Liver (tissue), 9 donors: ENCODE measurements around the gene RNASEH2C. TPM values are rescaled to one million over a fixed set of nuclear protein-coding genes. Genes with fewer than 3 reads are reported as not detected.

Source experiments
- DNase-seq: peaks from one replicate; pipeline ENCODE4 v3.0.0-alpha.2; 2017; ENCODE audit warnings: low spot score
- H3K27ac ChIP-seq, 2 donors: one replicate each; pipeline ENCODE4 v1.7.0; 2013; ENCODE audit warnings: inconsistent platforms in 2 of 2, low read length in 2 of 2, control low read depth in 1 of 2, low read depth in 1 of 2, mild to moderate bottlenecking in 1 of 2
- H3K27me3 ChIP-seq, 4 donors: one replicate each; pipeline versions ENCODE4 v1.6.1 to v1.7.0; 2013; ENCODE audit warnings: low read length in 3 of 4, inconsistent platforms in 1 of 4, mild to moderate bottlenecking in 1 of 4, moderate library complexity in 1 of 4; ENCODE audit not compliant: control insufficient read depth in 4 of 4, insufficient read depth in 4 of 4
- H3K36me3 ChIP-seq, 4 donors: one replicate each; pipeline versions ENCODE4 v1.6.1 to v1.7.0; 2013; ENCODE audit warnings: low read length in 3 of 4, mild to moderate bottlenecking in 3 of 4, low read depth in 1 of 4, moderate library complexity in 1 of 4; ENCODE audit not compliant: control insufficient read depth in 4 of 4, insufficient read depth in 3 of 4
- H3K4me1 ChIP-seq, 4 donors: one replicate each; pipeline versions ENCODE4 v1.6.1 to v1.7.0; 2013; ENCODE audit warnings: low read length in 3 of 4, mild to moderate bottlenecking in 3 of 4, moderate library complexity in 1 of 4; ENCODE audit not compliant: control insufficient read depth in 4 of 4, insufficient read depth in 4 of 4
- H3K4me3 ChIP-seq, 3 donors: one replicate each; pipeline versions ENCODE4 v1.6.1 to v1.7.0; 2013; ENCODE audit warnings: low read length in 3 of 3, control low read depth in 1 of 3, low read depth in 1 of 3, mild to moderate bottlenecking in 1 of 3
- H3K9ac ChIP-seq, 2 donors: one replicate each; pipeline ENCODE4 v1.7.0; 2013; ENCODE audit warnings: low read length in 2 of 2, mild to moderate bottlenecking in 2 of 2, moderate library complexity in 2 of 2, control low read depth in 1 of 2, low read depth in 1 of 2
- H3K9me3 ChIP-seq, 4 donors: one replicate each; pipeline versions ENCODE4 v1.6.1 to v1.7.0; 2013; ENCODE audit warnings: low read length in 3 of 4; ENCODE audit not compliant: control insufficient read depth in 4 of 4
- EGR1 ChIP-seq, 2 donors: IDR thresholded peaks; 2 replicates each; pipeline ENCODE4 v1.6.1; 2016 to 2018; ENCODE audit warnings: antibody characterized with exemption in 2 of 2, low read depth in 2 of 2
- FOXA1 ChIP-seq: IDR thresholded peaks from 2 replicates; pipeline ENCODE4 v1.6.1; 2016; ENCODE audit warnings: antibody characterized with exemption
- FOXA2 ChIP-seq: IDR thresholded peaks from 2 replicates; pipeline ENCODE4 v1.6.1; 2016; ENCODE audit warnings: antibody characterized with exemption
- GABPA ChIP-seq, 2 donors: IDR thresholded peaks in 1 of 2; conservative IDR thresholded peaks in 1 of 2; 2 replicates each; pipeline ENCODE4 v1.6.1; 2016; ENCODE audit warnings: antibody characterized with exemption in 2 of 2, mild to moderate bottlenecking in 1 of 2, moderate library complexity in 1 of 2
- HNF4A ChIP-seq, 2 donors: conservative IDR thresholded peaks; 2 replicates each; pipeline ENCODE4 v1.6.1; 2016; ENCODE audit warnings: antibody characterized with exemption in 2 of 2, mild to moderate bottlenecking in 2 of 2
- HNF4G ChIP-seq: IDR thresholded peaks from 2 replicates; pipeline ENCODE4 v1.6.1; 2016; ENCODE audit warnings: antibody characterized with exemption
- JUND ChIP-seq, 2 donors: IDR thresholded peaks; 2 replicates each; pipeline ENCODE4 v1.6.1; 2016; ENCODE audit warnings: antibody characterized with exemption in 2 of 2
- NR2F2 ChIP-seq: IDR thresholded peaks from 2 replicates; pipeline ENCODE4 v1.6.1; 2016; ENCODE audit warnings: antibody characterized with exemption
- RAD21 ChIP-seq, 2 donors: IDR thresholded peaks; 2 replicates each; pipeline ENCODE4 v1.6.1; 2016; ENCODE audit warnings: antibody characterized with exemption in 2 of 2, mild to moderate bottlenecking in 2 of 2
- RXRA ChIP-seq, 2 donors: IDR thresholded peaks; 2 replicates each; pipeline ENCODE4 v1.6.1; 2017 to 2018; ENCODE audit warnings: antibody characterized with exemption in 2 of 2, mild to moderate bottlenecking in 1 of 2
- SP1 ChIP-seq: IDR thresholded peaks from 2 replicates; pipeline ENCODE4 v1.6.1; 2018; ENCODE audit warnings: antibody characterized with exemption, mild to moderate bottlenecking
- TAF1 ChIP-seq: conservative IDR thresholded peaks from 2 replicates; pipeline ENCODE4 v1.6.1; 2016; ENCODE audit warnings: antibody characterized with exemption, mild to moderate bottlenecking
- YY1 ChIP-seq: IDR thresholded peaks from 2 replicates; pipeline ENCODE4 v1.6.1; 2016; ENCODE audit warnings: antibody characterized with exemption, mild to moderate bottlenecking
- ZBTB33 ChIP-seq: IDR thresholded peaks from 2 replicates; pipeline ENCODE4 v1.6.1; 2016; ENCODE audit warnings: antibody characterized with exemption
- WGBS: extraction: QIAGEN DNeasy Blood & Tissue Kit; methylation state at CpG from one replicate; pipeline ENCODE4 v1.1.7; 2013; 5-methylcytosine and 5-hydroxymethylcytosine counted together
- polyA plus RNA-seq, 2 donors: library from polyadenylated mRNA; stranded (reverse) in 1 of 2; unstranded in 1 of 2; fragments of 200-250 nt in 1 of 2; fragments of >200 nt in 1 of 2; fragmentation: Nextera tagmentation in 1 of 2; extraction: Ambion mirVana in 1 of 2; gene quantifications; one replicate each; pipeline versions ENCODE4 v1.2.1 to v1.2.3, GENCODE V29; 2013 to 2015
- total RNA-seq, 2 donors: library from RNA; depleted of rRNA; stranded (reverse); fragments of >200 nt; gene quantifications; one replicate each; pipeline ENCODE4 v1.2.3, GENCODE V29; 2014
- TF ChIP-seq, protein P1 (sequence below): fragments of 150-350 bp; IDR thresholded peaks from 2 replicates; pipeline ENCODE4 v1.5.1; 2017; ENCODE audit warnings: improper control_type of control experiment, low read depth, low read length; ENCODE audit not compliant: missing input control
- TF ChIP-seq, protein P2 (sequence below): IDR thresholded peaks from 2 replicates; pipeline ENCODE4 v1.6.1; 2016; ENCODE audit warnings: antibody characterized with exemption, mild to moderate bottlenecking
- TF ChIP-seq, protein P3 (sequence below): IDR thresholded peaks from 2 replicates; pipeline ENCODE4 v1.6.1; 2016; ENCODE audit warnings: antibody characterized with exemption
- TF ChIP-seq, protein P4 (sequence below): IDR thresholded peaks from 2 replicates; pipeline ENCODE4 v1.6.1; 2016; ENCODE audit warnings: antibody characterized with exemption
- donor health status: healthy.
- donor health status: healthy.
- donor health status: healthy.
- donor health status: healthy.
- donor health status: healthy.

Gene RNASEH2C
- total and polyA plus RNA-seq, 4 donors: 20.5 to 72.1 (median 39.0) TPM

DNA sequence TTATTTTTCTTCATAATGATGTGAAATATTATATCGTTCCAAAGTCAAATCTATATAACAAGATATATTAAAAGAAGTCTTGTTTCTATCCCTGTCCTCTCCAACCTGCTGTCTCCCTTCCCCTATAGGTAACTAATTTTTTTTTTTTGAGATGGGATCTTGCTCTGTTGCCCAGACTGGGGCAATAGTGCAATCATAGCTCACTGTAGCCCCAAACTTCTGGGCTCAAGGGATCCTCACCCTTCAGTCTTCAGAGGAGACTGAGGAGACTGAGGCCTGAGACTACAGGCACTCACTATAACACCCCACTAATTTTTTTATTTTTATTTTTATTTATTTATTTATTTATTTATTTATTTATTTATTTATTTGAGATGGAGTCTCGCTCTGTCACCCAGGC is 47.6 kb downstream of the RNASEH2C start:
- Histone ChIP-seq H3K27me3 (no peaks in the 10 kb centered on the region), H3K4me1 (no peaks in the 10 kb centered on the region), H3K9me3 (no peaks in the 10 kb centered on the region), H3K9ac (no peak overlapping the region), H3K27ac (no peak overlapping the region), H3K4me3 (no peak overlapping the region), H3K36me3 (no peaks in the 10 kb centered on the region)
- TF ChIP-seq, protein P1, sequence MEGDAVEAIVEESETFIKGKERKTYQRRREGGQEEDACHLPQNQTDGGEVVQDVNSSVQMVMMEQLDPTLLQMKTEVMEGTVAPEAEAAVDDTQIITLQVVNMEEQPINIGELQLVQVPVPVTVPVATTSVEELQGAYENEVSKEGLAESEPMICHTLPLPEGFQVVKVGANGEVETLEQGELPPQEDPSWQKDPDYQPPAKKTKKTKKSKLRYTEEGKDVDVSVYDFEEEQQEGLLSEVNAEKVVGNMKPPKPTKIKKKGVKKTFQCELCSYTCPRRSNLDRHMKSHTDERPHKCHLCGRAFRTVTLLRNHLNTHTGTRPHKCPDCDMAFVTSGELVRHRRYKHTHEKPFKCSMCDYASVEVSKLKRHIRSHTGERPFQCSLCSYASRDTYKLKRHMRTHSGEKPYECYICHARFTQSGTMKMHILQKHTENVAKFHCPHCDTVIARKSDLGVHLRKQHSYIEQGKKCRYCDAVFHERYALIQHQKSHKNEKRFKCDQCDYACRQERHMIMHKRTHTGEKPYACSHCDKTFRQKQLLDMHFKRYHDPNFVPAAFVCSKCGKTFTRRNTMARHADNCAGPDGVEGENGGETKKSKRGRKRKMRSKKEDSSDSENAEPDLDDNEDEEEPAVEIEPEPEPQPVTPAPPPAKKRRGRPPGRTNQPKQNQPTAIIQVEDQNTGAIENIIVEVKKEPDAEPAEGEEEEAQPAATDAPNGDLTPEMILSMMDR: no peak
- TF ChIP-seq SP1 (no peak), EGR1 (IDR thresholded peaks at IDR 0.05; ENCODE audit: low read depth in 2 of 2) (no peak), TAF1 (no peak), RAD21 (IDR thresholded peaks at IDR 0.05) (no peak), GABPA (IDR thresholded peaks at IDR 0.05 in 1 of 2, conservative IDR thresholded peaks at IDR 0.05 in 1 of 2) (no peak), ZBTB33 (no peak), RXRA (IDR thresholded peaks at IDR 0.05) (no peak), YY1 (no peak), HNF4A (conservative IDR thresholded peaks at IDR 0.05) (no peak), HNF4G (no peak), FOXA1 (no peak), JUND (IDR thresholded peaks at IDR 0.05) (no peak), NR2F2 (no peak), FOXA2 (no peak)
- TF ChIP-seq, protein P2, sequence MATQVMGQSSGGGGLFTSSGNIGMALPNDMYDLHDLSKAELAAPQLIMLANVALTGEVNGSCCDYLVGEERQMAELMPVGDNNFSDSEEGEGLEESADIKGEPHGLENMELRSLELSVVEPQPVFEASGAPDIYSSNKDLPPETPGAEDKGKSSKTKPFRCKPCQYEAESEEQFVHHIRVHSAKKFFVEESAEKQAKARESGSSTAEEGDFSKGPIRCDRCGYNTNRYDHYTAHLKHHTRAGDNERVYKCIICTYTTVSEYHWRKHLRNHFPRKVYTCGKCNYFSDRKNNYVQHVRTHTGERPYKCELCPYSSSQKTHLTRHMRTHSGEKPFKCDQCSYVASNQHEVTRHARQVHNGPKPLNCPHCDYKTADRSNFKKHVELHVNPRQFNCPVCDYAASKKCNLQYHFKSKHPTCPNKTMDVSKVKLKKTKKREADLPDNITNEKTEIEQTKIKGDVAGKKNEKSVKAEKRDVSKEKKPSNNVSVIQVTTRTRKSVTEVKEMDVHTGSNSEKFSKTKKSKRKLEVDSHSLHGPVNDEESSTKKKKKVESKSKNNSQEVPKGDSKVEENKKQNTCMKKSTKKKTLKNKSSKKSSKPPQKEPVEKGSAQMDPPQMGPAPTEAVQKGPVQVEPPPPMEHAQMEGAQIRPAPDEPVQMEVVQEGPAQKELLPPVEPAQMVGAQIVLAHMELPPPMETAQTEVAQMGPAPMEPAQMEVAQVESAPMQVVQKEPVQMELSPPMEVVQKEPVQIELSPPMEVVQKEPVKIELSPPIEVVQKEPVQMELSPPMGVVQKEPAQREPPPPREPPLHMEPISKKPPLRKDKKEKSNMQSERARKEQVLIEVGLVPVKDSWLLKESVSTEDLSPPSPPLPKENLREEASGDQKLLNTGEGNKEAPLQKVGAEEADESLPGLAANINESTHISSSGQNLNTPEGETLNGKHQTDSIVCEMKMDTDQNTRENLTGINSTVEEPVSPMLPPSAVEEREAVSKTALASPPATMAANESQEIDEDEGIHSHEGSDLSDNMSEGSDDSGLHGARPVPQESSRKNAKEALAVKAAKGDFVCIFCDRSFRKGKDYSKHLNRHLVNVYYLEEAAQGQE: no peak
- TF ChIP-seq, protein P3, sequence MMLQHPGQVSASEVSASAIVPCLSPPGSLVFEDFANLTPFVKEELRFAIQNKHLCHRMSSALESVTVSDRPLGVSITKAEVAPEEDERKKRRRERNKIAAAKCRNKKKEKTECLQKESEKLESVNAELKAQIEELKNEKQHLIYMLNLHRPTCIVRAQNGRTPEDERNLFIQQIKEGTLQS: no peak
- TF ChIP-seq, protein P4, sequence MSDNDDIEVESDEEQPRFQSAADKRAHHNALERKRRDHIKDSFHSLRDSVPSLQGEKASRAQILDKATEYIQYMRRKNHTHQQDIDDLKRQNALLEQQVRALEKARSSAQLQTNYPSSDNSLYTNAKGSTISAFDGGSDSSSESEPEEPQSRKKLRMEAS: no peak
- DNase-seq: no peak
- 97% methylated on average over 2 of the region's 2 CpGs for WGBS
